ENCODE measurements around the gene RAPGEF2.

The RAPGEF2 gene

GRCh38 chr4:159204566-159204965 lies 101.7 kb downstream of the RAPGEF2 start:
- no peak for DNase-seq

GRCh38 chr4:159205466-159205865 lies 102.6 kb downstream of the RAPGEF2 start:
- no peak for DNase-seq

DNA sequence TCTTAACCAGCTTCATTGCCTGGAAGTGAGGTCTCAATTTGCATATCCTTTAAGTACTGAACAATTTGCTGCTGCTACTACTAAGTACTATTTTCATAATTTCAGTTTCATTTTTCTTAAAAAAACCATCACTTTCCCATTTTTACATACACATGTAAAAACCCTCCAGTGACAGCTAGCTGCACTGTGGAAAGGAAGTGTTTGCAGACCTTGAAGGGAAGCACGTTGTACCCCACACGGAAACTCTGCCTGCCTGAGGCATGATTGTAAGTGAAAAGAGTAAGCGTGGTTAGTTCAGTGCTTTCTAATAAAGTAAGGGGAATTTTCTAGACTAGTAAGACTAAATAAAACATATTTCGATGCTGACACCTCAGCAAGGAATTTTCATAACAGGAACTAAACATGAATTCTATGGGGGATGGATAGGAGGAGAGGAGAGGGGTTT lies 103.6 kb downstream of the RAPGEF2 start:
- no peak for DNase-seq

DNA sequence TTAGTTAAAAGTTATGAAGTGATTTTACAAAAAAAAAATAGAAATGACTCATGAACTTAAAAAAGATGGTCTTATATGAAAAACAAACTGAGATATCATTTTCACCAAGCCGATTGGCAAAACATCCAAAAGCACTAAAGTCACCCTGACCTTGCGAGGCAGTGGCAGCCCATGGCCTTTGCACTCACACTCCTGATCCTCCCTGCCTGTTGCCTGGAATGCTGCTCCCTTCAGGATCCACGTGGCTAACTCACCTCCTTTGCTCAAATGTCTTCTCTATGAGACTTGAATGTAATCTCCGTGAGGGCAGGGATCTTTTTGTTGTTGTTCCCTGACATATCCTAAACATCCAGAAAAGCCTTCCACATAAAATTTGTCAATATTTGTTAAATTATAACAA lies 106.4 kb downstream of the RAPGEF2 start:
- no peak for DNase-seq

- DNase-seq: no peak
Observed at GRCh38 chr4:159210975-159211374, 108.1 kb downstream of the RAPGEF2 start.

- DNase-seq: no peak
Observed at GRCh38 chr4:159212675-159213293, 109.9 kb downstream of the RAPGEF2 start.

DNA sequence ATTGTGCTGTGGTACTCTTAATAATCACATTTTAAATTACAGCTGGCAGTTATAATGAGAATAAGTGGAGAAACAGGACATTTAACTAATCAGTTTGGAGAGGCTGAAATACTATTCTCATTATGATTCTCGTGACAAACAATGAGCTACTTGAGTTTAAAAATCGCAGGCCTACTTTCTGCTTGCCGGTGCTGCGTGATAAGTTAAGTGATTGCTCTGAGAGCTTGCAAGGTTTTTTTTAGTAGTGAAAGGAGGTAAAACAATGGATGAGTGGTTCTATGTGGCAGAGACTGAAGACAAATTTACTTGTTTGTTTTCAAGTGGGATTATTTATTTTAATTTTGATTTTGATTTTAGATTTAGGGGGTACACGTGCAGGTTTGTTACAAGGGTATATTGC lies 114.0 kb downstream of the RAPGEF2 start:
- DNase-seq: no peak

- no peak for DNase-seq
Observed at GRCh38 chr4:159219862-159220261, 117.0 kb downstream of the RAPGEF2 start.

GRCh38 chr4:159220353-159220752 lies 117.5 kb downstream of the RAPGEF2 start:
- no peak for DNase-seq

- no peak for DNase-seq
Observed at GRCh38 chr4:159221280-159221679, 118.4 kb downstream of the RAPGEF2 start.

DNA sequence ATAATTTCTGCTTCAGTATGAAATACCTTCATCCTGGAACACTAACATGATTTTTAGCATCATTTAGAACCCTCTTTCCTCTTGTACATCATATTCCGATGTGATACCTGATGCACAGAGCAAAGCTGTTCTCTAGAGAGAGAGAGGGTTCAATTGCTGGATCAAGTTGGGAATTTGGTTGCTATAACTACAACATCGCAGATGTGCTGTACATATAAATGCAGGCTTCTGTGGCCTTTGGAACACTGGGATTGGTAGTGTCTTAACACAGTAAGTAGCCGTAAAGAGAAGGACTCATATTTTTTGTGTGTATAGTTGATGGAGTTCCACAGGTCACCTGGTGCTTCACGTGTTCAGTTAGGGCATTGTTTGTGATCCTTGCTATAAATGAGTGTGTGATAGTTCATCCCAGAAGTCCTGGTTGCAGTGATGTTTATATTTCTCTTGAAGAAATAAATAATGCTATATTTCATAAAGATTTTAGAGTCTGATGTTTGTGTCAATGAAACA lies 119.2 kb downstream of the RAPGEF2 start:
- no peak for DNase-seq

DNA sequence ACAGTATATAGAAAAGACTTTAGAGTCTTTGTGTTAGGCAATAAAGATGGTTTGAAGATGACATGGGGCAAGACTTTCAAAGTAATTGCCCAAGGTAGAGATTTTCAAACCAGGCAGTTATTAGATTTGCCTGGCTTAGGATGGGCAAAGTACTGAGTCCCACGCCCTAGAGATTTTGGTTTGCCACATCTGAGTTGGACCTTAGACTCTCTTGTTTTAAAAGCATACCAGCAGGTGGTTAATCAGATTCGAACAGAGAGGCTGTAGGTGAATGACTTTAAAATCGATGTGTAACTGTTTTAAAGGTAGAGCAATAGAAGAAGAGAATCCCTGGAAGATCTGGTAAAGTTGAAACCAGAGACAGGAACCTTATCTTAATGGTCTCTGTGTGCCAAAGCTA lies 121.5 kb downstream of the RAPGEF2 start:
- no peak for DNase-seq

DNA sequence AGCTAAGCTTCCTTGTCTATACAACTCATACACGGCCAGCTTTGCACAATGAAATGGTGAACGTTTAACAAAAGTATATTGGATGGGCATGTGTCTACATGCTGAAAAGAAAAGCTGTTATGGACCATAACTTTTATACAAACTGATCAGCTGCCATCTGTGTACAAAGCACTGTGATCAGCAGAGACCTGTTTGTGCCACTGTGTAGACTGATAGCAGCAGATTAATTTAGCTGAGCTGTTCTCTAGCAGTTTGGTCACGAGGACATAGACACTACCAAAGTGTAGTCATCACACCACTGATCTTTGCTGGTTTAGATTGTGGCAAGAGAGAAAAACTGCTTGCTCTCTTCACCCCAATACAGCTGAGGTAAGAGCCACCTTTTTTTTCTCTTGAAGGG lies 124.5 kb downstream of the RAPGEF2 start:
- DNase-seq: no peak

DNA sequence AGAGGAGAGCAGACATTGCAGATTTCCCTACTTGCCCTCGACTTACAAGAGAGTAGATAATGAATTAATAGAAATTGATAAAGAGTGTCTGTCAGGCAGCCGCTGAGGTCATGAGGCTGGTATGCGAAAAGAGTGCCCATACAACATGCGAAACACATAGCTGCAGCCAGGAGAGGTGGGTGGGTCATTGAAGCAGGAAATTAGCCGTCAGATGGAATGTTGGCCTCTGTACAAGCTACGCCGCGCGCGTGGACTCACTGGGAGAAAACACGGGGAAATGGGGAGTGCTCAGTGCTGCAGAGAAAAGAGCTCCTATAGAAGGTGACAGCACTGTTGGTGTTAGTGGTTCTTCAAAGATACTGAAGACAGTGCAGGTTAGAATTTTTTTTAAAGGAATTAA lies 125.1 kb downstream of the RAPGEF2 start:
- DNase-seq: no peak

GRCh38 chr4:159229164-159229563 lies 126.3 kb downstream of the RAPGEF2 start:
- no peak for DNase-seq

DNA sequence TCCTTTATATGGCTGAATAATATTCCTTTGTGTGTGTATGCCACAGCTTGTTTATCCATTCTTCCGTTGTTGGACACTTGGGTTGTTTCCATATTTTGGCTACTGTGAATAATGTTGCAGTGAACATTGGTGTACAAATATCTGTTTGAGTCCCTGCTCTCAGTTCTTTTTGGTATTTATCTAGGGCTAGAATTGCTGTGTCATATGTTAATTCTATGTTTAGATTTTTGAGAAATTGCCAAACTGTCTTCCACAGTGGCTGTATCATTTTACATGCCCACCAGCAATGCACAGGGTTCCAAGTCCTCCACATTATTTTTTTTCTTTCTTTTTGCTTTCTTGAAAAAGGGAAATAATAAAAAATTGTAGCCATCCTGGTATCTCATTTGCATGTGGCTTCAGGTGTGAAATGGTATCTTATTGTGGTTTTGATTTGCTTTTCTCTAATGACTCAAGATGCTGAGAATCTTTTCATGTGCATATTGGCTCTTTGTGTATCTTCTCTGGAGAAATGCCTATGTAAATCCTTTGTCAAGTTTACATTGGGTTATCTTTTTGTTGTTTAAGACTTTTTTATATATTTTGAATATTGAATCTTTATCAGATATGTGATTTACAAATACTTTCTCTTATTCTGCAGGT lies 129.7 kb downstream of the RAPGEF2 start:
- DNase-seq: no peak

DNA sequence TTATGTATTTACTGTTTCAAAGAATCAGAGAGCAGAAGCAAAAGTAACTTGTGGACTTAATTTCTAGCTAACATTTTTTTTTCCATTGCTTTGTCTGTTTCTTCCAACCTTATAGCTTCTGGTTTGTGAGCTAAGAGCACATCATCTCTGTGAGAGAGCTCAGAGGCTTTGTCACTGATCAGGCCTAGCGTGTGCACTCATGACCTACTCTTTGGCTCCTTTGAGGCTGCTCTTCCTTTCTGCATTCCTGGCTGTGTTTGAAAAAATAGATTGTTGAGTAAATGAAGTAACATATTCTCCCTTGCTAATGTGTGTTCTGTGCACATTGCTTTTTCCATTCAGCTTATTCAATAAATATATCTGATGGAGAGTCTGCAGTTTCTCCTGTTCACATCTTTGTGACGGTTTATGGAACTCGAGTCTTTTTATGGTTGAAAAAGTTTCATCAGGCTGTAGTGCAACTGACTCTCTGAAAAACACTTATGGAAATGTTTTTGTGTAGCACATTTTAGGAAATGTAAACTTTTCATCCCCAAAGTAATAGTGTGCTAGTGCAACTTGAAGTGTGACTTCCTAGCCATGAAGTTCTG lies 133.0 kb downstream of the RAPGEF2 start:
- no peak for DNase-seq

- DNase-seq: no peak
Observed at GRCh38 chr4:159237975-159238374, 135.1 kb downstream of the RAPGEF2 start.

DNA sequence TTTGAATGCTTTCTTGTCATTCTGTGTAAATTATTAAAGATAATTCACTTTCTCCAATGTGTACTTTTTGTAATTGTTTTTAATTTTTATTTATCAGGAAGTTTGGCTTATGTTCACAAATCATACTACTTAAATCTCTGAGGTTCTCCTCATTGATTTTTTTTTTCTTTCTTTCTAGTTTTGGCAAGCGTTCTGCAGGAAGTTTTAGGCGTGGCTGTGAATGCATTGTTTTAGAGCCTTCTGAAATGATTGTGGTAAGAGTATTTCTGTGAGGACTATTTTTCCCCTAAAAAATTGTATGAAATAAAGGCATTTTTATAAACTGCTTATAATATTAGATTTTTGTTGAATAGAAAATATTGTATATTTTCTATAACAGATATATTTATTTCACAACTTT lies 135.8 kb downstream of the RAPGEF2 start:
- no peak for DNase-seq

GRCh38 chr4:159239629-159240028 lies 136.8 kb downstream of the RAPGEF2 start:
- DNase-seq: no peak

- DNase-seq: no peak
Observed at GRCh38 chr4:159240046-159240445, 137.2 kb downstream of the RAPGEF2 start.

GRCh38 chr4:159240687-159241086 lies 137.8 kb downstream of the RAPGEF2 start:
- DNase-seq: no peak

GRCh38 chr4:159242427-159242826 lies 139.5 kb downstream of the RAPGEF2 start:
- DNase-seq: no peak

Data from NCI-H2171 (cell line).